Stomach (tissue), 4 donors: Measurements from ENCODE around the gene MDM2.

ENCODE experiments used
- CTCF ChIP-seq, 7 experiments: fragments of 450-650 bp in 4 of 7; fragments of 200-600 bp in 3 of 7; sonication (generic) in 3 of 7; IDR thresholded peaks; one replicate each; pipeline ENCODE4 v1.5.1; 2016 to 2019; ENCODE audit warnings: antibody characterized with exemption in 7 of 7, control low read depth in 2 of 7, mild to moderate bottlenecking in 1 of 7
- EP300 ChIP-seq: sonication (generic); formaldehyde crosslinking; IDR thresholded peaks from one replicate; pipeline ENCODE4 v1.6.1; 2017; ENCODE audit warnings: antibody characterized with exemption
- POLR2A ChIP-seq, 4 donors: fragments of 450-650 bp; IDR thresholded peaks; one replicate each; pipeline ENCODE4 v1.6.1; 2016; ENCODE audit warnings: antibody characterized with exemption in 4 of 4, control low read depth in 2 of 4, mild to moderate bottlenecking in 1 of 4, moderate library complexity in 1 of 4

GRCh38 chr12:68888243-68888642 lies 80.3 kb downstream of the MDM2 start:
- no peak for TF ChIP-seq CTCF (IDR thresholded peaks at IDR 0.05)
- TF ChIP-seq POLR2A (IDR thresholded peaks at IDR 0.05): no peak
- TF ChIP-seq EP300: no peak
